Measurements from ENCODE around the gene NR3C2.

NR3C2 gene

DNA sequence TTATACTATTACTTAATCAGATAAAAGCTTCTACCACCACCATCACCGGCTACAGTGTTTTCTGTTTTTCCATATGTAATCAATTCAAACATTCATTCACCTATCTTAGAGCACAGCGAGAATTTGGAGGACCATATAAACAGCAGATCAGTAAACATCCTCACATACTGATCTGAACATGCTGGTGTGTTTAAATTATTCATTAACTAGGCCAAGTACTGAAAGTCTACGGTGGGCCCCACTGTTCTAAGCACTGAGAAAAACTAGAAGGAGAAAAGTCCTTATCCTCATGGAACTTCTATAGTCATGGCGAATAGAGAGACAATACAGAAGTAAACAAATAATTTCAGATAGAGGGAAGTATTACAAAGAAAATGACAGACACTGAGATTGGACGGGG lies 176.6 kb downstream of the NR3C2 start:
- DNase-seq (ENCODE audit: low read depth in 1 of 2, low spot score in 1 of 2), result no peak

DNA sequence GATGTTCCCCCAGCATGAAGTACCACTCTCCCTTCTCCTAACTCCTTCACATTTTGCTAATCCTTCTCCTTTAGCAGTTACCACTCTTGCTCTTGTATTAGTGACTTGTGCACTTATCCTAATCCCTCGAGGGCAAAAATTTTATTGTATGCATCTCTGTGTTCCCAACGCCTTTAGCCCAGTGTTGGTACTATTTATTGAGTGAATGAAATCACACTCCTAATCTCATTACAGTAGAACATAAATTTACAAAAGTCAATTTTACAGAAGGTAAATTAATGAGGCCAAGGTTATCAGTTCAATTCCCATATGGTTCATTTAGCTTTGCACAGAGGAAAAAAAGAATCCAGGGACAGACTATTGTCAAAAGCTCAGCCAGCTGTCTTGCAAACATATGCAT lies 178.4 kb downstream of the NR3C2 start:
- no peak for DNase-seq (ENCODE audit: low read depth in 1 of 2, low spot score in 1 of 2)

DNA sequence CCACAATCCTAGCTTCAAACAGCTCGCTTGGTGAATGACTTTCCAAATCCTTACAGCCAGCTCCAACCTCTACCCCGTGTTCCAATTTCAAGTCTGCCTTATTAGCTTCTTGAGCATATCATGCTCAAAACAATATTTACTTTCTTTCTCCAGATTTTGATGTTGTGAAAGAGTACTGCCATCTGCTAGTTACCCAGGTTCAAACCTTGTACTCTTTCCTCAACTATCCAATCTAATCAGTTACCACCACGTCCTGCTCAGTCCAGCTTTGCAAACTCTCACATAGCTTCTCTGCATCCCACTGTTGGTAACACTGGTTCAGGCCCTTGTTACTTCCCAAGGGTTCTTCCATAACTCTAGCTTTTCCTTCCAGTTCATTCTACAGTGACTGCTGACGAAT lies 179.1 kb downstream of the NR3C2 start:
- no peak for DNase-seq (ENCODE audit: low read depth in 1 of 2, low spot score in 1 of 2)

DNA sequence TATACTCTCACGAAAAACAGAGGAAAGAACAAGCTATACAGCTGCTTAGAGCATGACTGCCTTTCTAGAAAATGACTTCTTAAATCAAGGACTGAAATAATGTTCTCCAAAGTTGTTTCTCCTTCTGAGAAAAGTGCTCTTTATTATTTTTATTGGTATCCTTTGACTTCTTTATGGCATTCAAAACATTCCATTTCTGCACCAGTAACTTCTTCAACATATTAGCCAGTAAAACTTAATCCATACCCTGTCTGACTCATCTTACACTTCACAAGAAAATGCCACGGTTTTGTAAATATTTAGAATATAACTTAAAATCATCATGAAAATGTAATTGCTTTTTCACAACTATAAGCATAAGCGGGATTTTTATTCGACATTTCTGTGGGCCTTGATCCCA lies 180.4 kb downstream of the NR3C2 start:
- DNase-seq (ENCODE audit: low read depth in 1 of 2, low spot score in 1 of 2), result no peak

DNA sequence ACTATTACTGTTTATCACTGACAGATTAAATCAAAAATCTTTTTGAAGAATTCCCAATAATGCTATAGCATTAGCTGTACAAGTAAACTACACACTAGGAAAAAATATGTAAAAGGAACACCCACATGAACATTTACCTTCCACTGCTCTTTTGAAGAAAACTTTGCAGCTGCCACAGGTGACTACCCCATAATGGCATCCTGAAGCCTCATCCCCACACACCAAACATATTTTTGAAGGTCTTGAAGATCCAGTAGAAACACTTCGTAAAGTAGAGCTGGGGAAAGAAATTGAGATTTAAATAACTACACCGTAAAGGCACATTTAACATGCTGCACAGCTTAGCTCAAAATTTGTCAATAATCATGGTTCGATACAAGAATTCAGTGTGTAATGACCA lies 182.4 kb downstream of the NR3C2 start:
- DNase-seq (ENCODE audit: low read depth in 1 of 2, low spot score in 1 of 2), result no peak

DNA sequence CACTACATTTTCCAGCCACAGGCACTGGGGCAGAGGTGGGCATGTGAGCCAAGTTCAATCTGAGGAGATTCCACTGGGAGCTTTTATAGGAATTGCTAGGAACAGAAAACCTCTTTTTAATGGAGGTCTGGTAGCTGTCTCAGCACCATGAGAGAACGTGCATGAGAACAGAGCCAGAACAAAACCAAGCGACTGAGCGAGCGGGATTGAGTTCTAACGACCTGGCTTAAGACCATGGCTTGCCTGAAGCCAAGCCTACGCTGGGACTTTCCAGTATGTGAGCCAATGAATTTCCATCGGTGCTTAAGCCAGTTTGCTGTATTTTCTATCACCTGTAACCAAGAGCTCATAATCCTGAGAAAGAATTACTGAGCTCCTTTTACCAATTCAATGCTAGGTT lies 183.7 kb downstream of the NR3C2 start:
- DNase-seq (ENCODE audit: low read depth in 1 of 2, low spot score in 1 of 2), result no peak

DNA sequence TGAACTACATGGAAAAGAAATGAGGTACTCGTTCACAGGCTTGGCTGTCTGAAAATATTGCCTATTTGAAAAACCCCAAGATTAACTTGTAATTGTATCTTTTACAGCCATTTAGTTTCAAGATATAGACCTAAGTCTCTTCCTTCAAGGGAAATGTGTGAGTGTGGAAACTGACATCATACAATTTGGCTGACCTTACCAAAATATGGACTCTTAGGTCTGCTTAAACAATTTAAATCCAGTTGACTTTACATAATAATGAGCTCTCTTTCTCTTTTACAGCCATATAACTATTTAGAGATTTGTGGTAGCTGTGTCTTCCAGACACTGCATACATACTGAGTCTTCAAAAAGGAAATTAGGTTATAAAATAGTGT lies 186.9 kb downstream of the NR3C2 start:
- DNase-seq (ENCODE audit: low read depth in 1 of 2, low spot score in 1 of 2), result no peak

DNA sequence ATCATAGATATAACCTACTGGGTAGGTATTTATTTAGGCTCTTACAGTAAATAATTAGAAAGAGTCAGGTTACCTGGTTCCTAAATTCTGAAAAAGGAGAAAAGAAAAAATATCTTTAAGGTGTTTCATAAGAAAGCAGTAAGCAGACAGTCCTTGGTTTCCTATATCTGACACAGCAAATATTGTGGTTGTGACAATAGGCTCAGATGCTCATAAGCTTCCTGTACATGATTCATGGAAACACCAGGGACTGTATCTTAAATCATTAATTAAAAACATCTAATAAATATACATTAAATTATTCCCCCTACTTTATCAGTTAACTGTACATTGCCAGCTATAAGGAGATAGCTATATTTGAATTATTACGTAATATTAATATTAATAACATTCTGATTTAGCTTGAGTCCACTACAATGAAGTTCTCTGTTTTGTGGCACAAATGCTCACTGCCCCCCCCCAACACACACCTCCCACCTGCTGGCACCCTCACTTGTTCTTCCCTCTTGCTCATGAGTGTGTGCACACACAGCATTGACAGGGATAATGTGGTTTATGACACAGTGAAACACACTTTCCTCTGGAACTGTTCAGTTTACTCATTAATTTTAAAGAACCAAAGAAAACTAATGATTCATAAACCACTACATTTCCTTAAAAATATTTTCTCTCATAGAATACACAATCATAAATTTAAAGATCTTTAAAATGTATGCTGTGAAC lies 187.4 kb downstream of the NR3C2 start:
- DNase-seq (ENCODE audit: low read depth in 1 of 2, low spot score in 1 of 2), result no peak

DNA sequence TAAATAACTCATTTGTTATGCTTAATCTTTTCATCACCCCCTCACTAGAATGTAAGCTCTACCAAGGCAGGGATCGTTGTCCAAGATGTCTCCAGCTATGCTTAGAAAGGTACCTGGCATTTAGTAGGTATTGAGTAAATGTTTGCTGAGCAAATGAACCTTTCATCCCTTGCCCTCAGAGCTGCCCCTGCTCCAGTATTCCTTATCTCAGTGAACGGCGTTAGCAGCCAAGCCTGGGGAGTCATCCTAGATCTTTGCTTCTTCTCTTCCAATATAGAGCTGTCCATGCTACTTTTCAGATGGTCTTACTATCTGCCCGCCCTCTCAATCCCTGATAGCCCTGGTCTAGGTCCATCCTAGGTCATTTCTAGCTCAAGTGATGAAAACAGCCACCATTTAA lies 188.4 kb downstream of the NR3C2 start:
- DNase-seq (ENCODE audit: low read depth in 1 of 2, low spot score in 1 of 2), result no peak

DNA sequence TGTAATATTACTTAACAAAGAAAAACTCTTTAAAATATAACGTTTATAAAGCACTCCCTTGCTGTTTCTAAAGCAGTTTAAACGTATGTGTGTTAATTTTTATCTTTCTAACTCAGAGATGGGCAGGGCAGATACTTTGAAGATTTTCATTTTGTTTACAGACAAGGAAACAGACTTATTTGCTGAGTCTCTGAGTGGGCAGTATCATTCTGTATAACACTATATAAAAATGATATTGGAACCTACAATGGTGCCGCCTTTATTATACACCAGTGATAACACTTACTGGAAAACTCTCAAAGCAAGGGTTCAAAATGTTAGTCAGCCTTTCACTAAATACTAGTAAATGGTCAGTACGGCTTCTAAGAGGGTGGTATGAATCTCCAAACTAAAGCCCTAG lies 193.4 kb downstream of the NR3C2 start:
- no peak for DNase-seq (ENCODE audit: low read depth in 1 of 2, low spot score in 1 of 2)

DNA sequence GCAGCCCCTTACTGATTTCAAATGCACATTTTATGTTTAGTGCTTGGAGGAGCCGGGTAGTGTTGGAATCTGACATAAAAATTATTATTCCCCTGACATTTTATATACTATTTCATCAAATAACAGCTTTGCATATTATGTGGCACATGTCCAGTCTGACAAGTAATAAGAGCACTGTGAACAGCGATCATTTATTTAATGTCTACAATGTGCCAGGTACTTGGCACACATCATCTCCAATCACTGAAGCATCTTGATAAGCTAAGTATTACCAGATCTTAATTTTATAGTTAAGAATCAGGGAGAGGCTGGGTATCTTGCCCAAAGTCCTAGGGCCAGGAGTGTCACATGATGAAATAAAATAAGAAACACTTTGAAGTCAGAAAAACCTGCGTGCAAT lies 197.2 kb downstream of the NR3C2 start:
- DNase-seq (ENCODE audit: low read depth in 1 of 2, low spot score in 1 of 2), result no peak

DNA sequence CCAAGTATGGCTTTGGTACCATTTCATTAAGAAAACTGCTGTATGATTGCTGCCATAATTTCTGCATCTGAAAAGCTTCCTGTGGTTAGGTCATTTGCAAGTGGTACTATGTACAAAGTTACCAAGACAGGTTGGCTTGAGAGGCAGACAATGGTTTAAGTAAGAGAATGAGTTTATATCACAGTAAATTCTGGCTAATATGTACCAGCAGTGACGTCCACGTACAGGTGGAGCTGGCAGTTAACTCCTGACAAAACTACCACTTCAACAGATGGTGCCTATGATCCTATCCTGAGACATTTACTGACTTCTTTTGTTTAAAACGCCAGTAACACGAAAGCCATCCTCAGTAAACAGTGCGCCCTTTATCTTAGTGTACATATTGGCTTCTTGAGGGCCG lies 198.4 kb downstream of the NR3C2 start:
- no peak for DNase-seq (ENCODE audit: low read depth in 1 of 2, low spot score in 1 of 2)

DNA sequence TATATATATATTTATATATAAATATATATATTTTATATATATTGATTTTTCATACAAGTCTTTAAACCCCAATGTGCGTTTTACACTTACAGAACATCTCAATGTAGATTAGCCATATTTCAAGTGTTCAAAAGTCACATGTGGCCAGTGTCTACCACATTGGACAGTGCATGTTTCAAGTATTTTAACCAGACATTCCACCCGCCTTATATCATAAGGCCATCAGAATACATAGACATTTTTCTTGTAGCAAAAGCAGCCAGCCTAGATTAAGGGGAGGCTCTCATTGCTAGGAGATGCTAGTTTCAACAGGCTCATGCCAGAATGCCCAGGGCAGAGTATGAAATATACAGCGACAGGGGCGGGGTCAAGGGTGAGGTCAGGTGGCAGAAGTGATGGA lies 202.0 kb downstream of the NR3C2 start:
- no peak for DNase-seq (ENCODE audit: low read depth in 1 of 2, low spot score in 1 of 2)

DNA sequence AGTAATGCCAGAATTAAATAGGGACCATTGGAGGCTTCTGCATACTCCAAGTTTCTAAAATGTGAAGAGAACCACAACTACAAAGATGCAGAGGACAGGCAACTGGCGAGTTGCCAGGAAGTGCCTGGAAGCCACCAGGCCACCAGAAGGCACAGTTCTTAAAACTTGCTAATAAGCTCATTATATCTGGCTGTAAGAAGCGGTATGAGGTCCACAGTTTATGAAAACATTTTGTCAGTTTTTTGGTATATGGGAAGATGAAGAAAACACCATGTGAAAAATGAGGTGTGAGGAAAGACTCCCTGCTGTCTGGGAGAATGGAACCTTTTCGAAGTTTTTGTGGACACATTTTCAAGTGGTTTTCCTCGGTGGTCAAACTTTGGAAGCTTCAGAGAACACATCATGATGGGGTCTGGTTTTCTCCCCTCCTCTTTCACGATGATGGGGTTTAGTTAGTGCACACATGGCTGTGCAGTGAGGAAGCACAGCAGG lies 202.7 kb downstream of the NR3C2 start:
- no peak for DNase-seq (ENCODE audit: low read depth in 1 of 2, low spot score in 1 of 2)

DNA sequence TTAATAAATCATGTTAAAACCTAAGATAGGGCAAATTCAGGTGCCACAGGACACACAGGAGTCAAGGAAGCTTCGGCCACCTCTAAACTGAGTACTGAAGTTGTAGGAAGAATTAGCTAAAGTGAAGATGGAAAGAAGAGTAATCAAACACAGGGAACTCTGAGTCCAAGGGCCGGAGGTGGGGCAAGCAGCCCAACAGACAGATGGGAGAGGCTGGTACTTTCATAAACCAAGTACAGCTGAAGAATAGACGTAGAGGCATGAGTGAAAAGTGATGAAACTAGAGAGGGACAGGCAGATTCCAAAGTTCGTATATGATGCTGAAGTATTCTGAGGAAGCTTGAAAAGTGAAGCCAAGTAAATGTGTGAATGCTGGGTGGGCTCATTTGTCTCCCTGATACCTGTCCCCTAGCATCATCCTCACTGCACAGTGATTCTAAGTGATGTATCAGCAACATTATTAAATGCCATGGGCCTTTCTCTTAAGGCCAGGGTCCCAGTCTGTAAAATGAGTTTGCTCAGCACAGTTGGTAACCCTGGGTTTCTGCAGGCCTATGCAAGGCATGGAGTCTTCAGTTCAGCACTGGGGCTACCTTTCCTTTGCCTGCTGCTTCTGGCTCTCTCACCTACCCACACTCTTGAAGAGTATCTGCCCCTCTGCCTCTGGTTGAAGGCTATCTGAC lies 203.3 kb downstream of the NR3C2 start:
- DNase-seq (ENCODE audit: low read depth in 1 of 2, low spot score in 1 of 2), result no peak

DNA sequence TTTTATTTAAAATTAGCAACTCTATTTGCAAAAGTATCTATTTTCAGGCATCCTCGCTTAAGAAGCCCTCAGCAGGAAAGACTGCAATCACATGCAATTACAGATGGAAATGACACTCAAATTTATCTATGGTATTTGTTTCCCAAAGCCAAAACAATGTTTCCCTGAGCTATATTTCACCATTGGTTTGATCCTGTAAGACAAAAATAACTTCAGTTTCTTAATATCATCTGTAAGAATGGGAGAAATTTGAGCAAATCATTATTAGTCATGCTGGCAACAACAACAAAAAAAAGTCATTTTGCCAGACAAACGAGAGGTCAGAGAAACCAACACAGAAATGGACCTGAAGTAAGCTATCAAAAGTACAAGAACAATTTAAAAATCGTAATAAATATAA lies 204.1 kb downstream of the NR3C2 start:
- no peak for DNase-seq (ENCODE audit: low read depth in 1 of 2, low spot score in 1 of 2)

DNA sequence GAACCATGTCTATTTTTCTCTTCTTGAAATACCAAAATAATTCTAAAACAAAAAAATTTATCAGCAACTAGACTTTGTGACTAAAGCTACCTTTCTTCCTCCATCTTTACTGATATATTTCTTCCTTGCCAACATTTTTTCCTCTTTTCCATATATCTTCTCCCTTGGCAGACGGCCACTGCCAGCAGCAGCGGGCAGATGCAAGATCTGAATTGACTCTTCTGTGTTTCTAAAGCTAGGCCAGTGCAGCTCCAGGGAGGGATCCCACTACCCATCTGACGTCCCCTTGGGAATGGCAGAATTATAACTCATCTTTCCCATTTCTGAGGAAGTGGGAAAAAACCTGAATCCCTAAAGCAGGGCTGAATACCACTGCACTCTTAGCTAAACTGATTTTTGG lies 206.4 kb downstream of the NR3C2 start:
- no peak for DNase-seq (ENCODE audit: low read depth in 1 of 2, low spot score in 1 of 2)

DNA sequence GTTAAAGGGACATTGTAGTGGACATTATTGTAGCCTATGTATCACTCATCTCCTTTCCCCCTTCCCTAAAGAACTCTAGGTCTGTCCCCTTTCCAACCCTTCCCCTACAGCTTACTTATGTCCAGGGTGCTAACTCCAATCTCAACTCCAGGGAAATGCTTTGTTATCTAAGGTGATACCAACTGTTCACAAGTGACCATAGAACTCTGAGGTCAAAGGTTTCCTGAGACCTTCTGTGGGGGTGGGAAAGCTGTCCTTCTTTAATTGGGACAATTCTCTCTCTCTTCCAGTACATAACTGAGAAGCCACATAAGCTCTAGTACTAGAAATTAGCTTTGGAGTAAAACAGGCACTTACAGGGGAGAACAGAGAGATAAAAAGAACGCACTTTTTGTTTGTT lies 212.4 kb downstream of the NR3C2 start:
- DNase-seq (ENCODE audit: low read depth in 1 of 2, low spot score in 1 of 2), result no peak

DNA sequence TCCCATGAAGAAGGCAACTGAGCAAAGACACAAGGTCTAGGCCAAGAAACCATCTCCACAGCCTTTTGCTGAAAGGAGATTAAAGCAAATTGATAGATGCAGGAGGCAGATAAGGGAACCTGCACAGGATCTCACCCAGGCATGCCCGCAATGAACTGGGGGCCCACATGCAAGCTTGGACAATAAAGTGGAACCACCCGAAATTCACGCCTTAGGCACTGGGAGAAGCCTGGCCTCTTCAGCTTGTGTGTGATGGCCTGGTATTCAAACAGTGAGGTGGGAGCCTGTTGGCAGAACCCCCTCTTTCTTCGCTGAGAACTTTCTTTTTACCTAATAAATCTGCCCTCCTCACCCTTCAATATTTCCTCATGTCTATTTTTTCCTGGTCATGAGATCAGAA lies 213.2 kb downstream of the NR3C2 start:
- DNase-seq (ENCODE audit: low read depth in 1 of 2, low spot score in 1 of 2), result no peak

DNA sequence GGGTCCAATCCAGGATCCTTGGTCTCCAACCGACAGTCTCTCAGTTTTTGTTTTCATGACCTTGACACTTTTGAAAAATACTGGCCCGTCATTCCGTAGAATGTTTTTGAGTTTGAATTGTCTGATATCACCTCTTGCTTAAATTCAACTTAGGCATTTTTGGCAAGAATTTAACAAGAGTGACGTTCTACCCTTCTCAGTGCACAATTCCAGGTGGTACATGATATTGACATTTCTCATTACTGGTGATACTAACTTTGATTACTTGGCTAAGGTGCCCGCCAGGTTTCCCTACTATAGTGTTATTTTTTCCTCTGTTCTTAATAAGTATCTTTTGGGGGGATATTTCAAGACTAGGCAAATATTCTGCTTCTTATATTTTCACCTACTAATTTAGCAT lies 215.1 kb downstream of the NR3C2 start:
- no peak for DNase-seq (ENCODE audit: low read depth in 1 of 2, low spot score in 1 of 2)

DNA sequence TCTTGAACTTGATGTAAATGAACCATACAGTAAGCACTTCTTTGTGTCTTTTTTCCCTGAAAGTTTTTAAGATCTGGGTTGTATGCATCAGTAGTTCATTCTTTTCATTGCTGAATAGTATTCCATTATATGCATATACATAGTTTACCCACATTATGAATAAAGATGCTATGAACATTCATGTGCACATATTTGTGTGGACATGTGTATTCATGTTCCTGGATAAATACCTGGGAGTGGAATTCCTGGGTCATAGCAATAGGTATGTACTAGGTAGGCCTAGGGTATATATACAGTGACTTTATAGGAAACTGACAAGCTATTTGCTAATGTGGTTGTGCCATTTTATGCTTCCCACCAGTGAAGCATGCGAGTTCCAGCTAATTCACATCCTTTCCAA lies 215.9 kb downstream of the NR3C2 start:
- DNase-seq (ENCODE audit: low read depth in 1 of 2, low spot score in 1 of 2), result no peak

DNA sequence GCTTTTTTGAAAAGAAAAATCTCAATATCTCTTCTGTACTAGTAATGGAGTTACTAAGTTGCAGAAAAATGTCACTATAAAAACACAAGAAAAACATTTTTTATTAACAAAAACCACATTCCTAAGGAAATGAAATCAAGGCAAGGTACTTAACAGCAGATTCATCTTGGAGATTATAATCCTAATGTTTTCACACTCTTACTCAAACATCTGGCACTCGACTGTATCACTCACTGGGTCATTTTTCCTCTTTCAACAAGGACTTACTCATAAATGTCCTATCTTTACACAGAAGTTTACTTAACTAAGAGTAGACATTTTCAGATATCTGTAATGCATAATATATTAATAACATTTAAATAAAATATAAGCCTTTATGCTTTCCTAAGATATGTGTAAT lies 216.6 kb downstream of the NR3C2 start:
- no peak for DNase-seq (ENCODE audit: low read depth in 1 of 2, low spot score in 1 of 2)

DNA sequence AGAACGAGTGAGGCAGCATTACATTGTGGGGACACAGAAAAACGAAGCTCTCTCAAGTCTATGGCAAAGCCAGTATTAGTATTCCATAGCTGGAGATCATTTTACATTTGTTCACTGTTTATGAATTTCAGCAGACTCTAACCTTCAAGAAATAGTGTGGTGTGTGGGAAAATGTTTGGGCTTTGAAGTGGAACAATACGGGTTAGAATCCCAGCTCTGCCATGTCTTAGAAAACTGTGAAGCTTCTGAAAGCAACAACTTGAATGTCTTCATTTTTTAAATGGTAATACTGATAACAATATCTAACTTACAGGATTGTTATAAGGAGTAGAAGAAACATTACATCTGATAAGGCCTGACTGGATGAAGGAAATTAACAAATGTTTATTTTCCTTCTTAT lies 217.7 kb downstream of the NR3C2 start:
- DNase-seq (ENCODE audit: low read depth in 1 of 2, low spot score in 1 of 2), result no peak
